HG03571 (cell line): ENCODE data around the gene PSPH.
"Not testable (repeated sequence)": the region's sequence is repeated elsewhere in the genome, so short reads cannot be mapped to it uniquely, and the experiment has no call there.

Experiments
- ATAC-seq: cut with Tn5 transposase; IDR thresholded peaks from one replicate; pipeline ENCODE4 v1.9.1; 2021; ENCODE audit not compliant: unreplicated experiment

PSPH gene

DNA sequence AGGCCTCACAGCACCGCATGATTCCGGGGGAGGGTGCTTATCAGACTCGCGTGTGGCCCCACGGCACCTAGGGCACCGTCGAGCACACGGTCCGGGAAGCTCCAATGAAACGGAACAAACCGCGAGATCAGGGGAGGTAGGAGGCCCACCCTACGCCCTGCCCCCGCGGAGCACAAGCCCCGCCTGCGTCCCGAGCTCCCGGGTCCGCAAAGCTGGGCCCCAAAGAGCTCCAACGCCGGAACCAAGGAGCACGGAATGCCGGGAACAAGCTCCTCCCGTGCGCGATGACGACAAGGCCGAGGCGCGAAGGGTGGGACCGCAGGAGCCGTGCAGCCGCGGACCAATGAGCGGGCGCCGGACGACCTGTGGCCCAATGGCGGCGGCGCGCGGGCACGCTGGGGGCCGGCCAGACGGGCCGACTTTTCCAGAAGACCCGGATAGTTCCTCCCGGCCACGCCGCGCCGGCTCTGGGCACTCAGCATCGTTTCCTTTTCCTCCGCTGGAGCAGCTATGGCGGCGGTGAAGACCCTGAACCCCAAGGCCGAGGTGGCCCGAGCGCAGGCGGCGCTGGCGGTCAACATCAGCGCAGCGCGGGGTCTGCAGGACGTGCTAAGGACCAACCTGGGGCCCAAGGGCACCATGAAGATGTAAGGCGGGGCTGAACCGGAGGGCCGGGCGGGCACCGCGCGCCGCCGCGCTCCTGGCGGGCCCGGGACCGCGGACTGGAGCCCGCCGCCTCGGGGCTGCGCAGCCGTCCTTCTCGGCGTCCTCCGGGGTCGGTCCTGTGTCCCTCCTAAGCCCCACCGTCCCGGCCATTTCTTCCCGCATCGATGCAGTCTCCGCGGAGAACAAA is at the start of gene PSPH, which contains the start of gene CCT6A:
TSS of gene PSPH (minus strand) at position 106 of the 853 bp plus-strand sequence. CDS start 30,232 bp downstream, outside the sequence.
TSS of gene CCT6A (plus strand) at position 427 of the 853 bp plus-strand sequence. CDS start at position 511, 84 bp downstream.
- ATAC-seq = peak; percentile 95

DNA sequence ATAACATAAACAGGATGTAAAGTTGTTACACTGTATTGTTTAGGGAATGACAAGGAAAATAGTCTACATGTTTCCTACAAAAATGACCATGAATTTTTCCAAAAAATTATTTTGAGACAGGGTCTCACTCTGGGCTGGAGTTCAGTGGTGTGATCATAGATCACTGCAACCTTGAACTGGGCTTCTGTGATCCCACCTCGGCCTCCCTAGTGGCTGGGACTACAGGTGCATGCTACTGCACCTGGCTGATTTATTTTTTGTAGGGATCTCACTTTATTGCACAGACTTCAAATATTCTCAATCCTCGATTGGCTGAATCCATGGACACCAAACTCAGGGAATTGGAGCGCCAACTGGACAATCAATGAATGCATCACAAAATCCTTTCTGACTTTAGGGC is 48.4 kb upstream of the PSPH start:
- no peak for ATAC-seq

DNA sequence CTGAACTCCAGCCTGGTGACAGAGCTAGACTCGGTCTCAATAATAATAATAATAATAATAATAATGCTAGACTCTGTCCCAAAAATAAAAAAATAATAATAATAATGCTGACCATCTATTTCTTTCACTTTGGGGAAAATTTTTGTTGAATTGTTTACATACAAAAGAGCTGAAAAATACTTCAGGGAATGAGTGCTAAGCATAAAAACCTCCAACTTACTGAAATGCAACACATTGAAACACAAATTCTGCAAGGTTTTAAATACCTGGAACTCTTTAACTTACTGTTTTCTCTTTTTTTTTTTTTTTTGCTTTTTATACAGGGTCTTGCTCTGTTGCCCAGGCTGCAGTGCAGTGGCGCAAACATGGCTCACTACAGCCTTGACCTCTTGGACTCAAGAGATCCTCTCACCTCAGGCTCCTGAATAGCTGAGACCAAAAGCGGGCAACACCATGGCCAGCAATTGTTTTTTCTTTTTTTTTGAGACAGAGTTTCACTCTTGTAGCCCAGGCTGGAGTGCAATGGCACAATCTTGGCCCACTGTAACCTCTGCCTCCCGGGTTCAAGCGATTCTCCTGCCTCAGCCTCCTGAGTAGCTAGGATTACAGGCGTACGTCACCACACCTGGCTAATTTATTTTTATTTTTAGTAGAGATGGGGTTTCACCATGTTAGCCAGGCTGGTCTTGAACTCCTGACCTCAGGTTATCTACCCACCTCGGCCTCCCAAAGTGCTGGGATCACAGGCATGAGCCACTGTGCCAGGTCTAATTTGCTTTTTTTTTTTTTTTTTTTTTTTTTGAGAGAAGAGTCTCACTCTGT is 47.2 kb upstream of the PSPH start:
- not testable (repeated sequence) for ATAC-seq

DNA sequence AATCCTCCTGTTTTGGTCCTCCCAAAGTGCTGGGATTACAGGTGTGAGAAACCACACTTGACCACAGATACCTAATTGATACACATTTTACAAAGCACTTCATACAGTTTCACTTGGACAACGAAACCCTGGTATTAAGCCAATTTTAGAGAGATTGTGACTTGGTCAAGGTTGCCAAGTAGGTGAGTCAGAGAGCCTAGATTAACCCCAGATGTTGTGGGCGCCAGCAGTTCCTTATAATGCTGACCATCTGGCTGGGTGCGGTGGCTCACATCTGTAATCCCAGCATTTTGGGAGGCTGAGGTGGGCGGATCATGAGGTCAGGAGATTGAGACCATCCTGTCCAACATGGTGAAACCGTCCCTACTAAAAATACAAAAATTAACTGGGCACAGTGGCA is 46.5 kb upstream of the PSPH start:
- no peak for ATAC-seq

DNA sequence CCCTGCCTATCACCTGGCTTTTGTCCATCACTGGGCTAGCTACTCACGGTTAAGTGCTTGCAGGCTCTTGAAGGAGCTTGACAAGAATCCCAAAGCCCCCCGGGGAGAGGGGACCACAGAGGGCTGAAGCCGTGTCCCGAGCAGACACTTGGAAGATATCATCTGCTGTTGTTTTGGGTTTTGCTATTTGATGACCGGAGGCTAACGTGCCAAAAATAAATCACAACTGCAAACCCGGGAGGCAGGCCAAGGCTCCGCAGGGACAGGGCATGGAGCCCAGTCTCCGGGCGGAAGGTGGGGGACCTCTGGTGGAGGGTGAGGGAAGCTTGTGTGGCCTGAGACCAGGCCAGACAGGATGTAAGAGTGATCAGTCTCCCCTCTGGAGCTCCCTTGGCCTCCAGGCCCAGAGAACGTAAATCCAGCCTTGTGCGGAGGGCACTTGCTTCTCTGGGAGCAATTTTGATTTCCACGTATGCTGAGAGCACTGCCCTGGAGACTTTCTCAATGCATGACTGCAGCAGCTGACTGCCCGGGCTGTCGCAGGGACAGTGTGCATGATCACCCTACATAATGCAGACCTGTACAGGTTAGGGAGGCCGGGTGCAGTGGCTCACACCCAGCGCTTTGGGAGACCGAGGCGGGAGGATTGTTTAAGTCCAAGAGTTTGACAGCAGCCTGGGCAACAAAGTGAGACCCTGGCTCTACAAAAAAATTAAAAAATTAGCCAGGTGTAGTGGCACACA is 41.7 kb upstream of the PSPH start, which contains the start of gene PHKG1:
TSS of gene PHKG1 (minus strand) at position 164 of the 743 bp plus-strand sequence. CDS start 4,011 bp downstream, outside the sequence.
- ATAC-seq = no peak

DNA sequence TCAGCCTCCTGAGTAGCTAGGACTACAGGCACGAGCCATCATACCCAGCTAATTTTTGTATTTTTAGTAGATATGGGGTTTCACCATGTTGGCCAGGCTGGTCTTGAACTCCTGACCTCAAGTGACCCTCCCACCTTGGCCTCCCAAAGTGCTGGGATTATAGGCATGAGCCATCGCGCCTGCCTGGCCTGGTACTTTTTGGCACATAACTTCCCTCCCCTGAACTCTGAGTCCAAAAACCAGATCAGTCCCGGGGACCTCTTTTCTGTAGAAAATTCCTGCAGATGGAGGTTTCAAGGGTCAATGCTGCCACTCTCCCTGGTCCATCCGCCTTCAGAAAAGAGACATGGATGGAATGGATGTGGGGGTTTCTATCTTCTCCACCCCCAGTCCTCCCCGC is 41.1 kb upstream of the PSPH start:
- not testable (repeated sequence) for ATAC-seq

DNA sequence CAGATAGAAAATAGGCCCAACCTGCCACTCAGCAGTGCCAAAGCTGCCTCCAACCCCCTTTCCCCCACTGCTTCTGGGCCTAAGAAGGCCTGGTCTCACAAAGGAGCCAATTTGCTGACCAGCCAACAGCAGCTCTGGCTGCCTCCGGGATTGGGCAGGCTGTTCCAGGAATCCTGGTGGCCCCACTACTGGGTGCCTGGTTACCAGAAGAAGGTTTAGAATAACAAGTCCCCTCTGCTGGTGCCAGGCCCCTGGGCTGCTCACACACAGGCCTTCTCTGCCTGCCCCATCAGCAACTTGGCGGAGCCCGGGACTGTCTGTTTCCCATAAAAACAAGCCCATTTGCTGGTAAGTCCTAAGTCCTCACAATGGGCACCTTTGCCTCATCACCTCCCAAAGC is 40.3 kb upstream of the PSPH start:
- no peak for ATAC-seq

DNA sequence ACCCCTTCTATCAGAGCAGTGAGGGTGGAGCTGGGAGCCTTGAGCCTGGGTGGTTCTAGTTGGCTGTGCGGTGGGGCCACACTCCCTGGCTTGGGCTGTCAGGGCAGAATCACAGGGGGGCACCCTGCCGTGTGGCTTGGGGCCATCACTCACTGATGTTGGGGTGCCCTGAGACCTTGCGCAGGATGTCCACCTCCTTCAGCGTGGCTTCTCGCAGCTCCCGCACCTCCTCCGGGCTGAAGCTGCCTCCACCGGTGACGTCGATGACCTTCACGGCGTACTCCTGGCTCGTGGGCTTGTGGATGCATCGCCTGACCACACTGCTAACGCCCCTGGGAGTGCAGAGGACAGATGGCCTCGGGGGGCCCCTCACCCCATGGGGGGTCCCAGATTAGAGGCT is 36.2 kb upstream of the PSPH start:
- ATAC-seq = no peak

DNA sequence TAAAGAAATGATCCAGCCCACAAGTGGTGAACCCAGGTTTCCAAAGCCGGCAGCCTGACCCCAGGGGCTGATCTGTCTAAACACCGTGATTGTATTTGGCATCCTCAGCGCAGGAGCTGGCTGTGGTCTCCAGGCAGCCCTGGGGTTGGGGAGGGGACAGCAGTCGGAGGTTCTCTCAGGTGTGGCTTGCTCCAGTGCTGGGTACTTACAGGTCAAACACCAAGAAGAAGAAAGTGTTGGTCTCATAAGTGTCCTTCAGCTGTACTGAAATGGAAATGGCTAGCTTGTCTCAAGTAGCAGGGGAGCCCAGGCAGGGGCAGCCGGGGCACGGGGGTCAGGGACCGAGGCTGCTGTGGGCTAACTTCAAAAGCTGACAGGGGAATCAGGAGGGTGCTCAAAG is 35.5 kb upstream of the PSPH start:
- no peak for ATAC-seq

DNA sequence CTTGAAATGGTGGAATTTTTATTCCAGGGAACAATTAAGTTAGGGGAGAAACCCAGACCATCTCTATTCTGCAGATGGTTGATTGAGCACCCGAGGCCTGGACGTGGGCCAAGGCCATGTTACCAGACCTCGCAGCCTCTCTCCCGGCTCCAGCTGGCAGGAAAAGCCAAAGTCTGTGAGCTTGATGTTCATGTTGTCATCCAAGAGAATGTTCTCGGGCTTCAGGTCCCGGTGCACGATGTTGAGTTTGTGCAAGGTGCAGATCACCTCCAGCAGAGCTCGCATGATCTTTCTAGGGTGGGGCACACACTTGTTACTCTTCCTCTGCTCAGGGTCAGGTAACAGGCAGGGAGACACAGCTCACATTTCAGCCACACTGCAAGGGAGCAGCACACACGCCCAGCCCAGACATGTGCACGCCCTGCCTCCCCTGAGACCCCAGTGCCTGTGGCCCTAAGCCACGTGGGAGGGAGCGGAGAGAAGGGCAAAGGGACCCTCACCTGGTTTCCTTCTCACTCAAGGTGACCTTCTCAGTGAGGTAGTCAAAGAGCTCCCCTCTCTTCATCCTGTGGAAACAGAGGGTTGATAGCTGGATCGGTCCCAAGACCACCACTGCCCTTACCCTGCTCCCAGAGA is 32.0 kb upstream of the PSPH start:
- ATAC-seq = no peak

DNA sequence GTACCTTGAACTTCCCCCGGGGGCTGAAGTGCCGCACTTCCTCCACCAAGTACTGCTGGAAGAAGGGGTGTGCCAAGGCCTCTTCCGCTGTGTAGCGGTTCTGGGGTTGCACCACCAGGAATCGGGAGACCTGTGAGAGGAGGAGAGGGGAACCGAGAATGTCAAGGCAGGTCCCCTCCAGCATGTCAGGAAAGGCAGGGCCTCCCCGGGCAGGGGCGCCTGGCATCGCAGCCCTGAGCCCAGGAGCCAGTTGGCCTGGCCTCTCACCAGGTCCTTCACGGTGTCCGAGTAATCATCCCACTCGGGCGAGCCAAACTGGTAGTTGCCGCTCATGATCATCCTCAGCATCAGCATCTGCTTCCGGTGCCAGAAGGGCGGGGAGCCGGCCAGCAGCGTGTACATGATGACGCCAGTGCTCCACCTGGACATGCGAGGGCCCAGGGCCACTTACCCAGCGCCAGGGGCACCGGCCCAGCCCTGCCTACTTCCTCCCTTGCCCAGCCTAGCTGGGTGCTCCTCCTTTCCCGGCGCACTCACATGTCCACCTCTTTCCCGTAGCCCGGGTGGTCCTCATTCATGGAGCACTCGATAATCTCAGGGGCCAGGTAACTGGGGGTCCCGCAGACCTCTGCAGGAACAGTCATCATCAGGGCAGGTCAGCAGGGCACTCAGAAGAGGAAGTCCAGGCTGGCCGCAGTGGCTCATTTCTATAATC is 30.5 kb upstream of the PSPH start:
- ATAC-seq = no peak

DNA sequence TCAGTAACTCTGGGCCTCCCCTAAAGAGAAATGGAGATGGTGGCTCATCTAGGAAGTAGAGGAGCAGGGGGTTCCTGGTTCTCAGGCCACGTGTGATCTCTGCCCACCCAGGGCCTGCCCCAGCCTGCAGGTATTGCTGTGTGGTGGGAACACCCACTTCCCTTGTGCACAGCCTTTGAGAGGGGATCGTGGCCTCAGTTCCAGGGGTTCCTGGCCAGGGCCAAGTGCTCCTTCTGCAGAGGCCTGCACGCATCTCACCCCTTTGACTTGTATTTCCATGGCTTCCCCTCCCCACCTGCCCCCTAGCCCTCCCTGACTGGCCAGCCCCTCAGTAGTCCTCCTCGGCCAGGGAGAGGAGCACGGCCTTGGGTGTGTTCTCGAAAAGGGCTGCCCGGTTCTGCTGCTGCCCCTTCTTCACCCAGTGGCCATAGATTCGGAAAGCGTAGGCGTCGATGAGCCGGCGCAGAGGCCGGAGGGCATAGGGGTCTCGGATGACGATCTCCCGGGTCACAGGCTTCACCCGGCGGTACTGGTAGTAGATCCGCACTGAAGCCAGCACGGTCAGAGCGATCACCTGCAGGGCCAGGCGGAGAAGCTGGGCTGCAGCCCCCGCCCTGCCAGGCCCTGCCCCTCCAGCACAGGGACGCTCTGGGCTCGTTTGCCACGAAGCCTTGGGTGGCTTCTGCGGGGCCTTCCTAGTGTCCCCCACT is 29.6 kb upstream of the PSPH start:
- not testable (repeated sequence) for ATAC-seq

DNA sequence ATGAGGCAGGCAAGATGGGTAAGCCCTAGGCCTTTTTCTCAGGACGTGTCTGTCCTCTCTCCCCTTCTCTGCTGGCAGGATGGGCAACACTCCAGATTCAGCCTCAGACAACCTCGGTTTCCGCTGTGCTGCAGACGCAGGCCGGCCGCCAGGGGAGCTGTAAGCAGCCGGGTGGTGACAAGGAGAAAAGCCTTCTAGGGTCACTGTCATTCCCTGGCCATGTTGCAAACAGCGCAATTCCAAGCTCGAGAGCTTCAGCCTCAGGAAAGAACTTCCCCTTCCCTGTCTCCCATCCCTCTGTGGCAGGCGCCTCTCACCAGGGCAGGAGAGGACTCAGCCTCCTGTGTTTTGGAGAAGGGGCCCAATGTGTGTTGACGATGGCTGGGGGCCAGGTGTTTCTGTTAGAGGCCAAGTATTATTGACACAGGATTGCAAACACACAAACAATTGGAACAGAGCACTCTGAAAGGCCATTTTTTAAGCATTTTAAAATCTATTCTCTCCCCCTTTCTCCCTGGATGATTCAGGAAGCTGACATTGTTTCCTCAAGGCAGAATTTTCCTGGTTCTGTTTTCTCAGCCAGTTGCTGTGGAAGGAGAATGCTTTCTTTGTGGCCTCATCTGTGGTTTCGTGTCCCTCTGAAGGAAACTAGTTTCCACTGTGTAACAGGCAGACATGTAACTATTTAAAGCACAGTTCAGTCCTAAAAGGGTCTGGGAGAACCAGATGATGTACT is 28.4 kb upstream of the PSPH start:
- no peak for ATAC-seq

DNA sequence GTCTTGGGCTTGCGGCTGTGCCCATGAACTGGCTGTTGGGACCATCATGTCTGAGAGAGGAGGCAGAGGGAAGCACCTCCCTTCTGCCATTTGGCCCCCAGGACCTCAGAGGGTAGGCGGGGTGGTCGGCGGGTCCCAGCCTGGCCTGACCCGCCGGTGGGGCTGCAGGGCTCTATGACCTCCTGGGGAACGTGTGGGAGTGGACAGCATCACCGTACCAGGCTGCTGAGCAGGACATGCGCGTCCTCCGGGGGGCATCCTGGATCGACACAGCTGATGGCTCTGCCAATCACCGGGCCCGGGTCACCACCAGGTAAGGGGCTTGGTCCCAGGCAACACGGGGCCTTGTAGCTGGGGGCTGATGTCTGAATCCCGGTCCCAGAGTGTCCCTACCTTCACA is 27.0 kb upstream of the PSPH start:
- ATAC-seq = no peak

DNA sequence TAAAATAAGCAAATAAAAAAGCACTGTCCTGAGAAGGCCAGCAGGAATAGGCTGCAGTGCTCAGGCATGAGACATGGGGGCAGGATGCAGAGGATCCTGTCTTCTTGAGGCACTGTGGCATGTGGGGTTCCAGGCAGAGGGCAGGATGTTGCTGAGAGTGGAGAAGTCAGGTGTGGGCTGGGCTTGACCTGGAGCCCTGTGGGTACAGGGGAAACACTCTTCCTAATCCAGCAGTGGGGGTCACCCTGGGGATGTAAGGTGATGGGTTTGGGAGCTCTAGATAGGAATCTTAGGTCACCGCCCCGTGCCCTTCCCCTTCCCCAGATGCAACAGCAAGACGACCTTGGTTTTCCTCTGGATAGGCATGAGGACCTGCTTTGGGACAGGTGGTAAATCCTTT is 26.4 kb upstream of the PSPH start:
- ATAC-seq = no peak

DNA sequence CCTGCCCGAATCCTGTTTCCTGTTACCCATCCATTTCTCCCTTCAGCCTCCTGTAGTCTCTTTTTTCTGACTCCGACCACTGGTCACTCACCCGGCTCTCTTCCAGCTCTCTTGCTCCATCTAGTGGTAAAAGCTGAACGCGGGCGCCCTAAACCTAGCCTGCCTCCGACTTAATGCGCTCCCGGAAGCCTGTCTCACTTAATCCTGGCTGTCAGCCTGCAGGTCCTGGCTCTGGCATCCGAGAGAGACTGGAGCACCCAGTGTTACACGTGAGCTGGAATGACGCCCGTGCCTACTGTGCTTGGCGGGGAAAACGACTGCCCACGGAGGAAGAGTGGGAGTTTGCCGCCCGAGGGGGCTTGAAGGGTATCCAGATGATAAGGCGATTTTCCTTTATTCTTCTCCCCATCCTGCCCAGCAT is 23.1 kb upstream of the PSPH start:
- peak; percentile 90 for ATAC-seq

DNA sequence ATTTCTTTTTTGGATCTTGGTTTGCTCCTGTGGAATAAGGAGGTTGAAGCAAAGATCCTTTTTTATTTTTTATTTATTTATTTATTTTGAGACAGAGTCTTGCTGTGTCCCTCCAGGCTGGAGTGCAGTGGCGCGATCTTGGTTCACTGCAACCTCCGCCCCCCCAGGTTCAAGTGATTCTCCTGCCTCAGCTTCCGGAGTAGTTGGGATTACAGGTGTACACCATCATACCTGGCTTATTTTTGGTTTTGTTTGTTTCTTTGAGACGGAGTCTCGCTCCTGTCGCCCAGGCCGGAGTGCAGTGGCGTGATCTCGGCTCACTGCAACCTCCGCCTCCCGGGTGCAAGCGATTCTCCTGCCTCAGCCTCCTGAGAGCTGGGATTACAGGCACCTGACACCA is 15.1 kb upstream of the PSPH start:
- ATAC-seq = not testable (repeated sequence)

DNA sequence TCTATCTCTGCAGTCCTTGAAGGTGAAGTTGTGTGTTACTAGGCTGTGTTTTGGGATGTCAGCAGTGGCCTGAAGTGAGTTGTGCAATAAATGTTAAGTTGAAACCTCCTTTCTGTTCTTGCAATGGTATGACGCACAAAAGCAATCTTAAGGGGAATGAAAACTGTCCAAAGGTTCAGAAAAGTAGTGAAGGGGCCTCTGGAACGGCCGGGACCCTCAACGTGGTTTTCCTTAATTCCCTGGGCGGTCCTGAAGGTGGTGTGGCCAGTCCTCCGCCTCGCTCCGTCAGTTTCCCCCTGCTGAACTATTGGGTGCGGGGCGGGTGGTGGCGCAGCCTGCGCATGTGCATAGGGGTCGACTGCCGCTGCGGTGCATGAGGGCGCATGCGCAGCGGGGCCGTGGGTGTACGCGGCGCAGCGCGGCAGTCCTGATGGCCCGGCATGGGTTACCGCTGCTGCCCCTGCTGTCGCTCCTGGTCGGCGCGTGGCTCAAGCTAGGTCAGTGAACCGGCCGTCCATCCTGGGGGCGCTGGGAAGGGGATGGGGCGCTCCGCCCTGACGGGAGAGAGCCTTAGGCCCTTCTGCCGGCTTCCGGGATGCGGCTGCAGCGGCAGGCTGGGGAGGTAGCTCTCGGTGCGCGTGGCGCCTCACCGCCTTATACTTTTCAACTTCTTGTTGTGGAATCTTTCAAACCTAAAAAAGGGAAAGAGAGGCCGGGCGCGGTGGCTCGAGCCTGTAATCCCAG is 12.8 kb upstream of the PSPH start, which contains the start of gene SUMF2:
TSS of gene SUMF2 (plus strand) at position 405 of the 744 bp plus-strand sequence. CDS start at position 431, 26 bp downstream.
- peak; percentile 82 for ATAC-seq
